HG02763 (cell line): Measurements from ENCODE around the gene POLG.

Experiments
- ATAC-seq: cut with Tn5 transposase; IDR thresholded peaks from one replicate; pipeline ENCODE4 v1.9.1; 2021; ENCODE audit warnings: mild to moderate bottlenecking, moderate library complexity; ENCODE audit not compliant: unreplicated experiment

The POLG gene

GRCh38 chr15:89334510-89335297, at the start of gene POLG:
Gene POLG (minus strand): TSS chr15:89334824. CDS start chr15:89333754, 1,070 bp downstream.
- peak; percentile 88 for ATAC-seq

GRCh38 chr15:89384176-89384604, 49.6 kb upstream of the POLG start:
- no peak for ATAC-seq

DNA sequence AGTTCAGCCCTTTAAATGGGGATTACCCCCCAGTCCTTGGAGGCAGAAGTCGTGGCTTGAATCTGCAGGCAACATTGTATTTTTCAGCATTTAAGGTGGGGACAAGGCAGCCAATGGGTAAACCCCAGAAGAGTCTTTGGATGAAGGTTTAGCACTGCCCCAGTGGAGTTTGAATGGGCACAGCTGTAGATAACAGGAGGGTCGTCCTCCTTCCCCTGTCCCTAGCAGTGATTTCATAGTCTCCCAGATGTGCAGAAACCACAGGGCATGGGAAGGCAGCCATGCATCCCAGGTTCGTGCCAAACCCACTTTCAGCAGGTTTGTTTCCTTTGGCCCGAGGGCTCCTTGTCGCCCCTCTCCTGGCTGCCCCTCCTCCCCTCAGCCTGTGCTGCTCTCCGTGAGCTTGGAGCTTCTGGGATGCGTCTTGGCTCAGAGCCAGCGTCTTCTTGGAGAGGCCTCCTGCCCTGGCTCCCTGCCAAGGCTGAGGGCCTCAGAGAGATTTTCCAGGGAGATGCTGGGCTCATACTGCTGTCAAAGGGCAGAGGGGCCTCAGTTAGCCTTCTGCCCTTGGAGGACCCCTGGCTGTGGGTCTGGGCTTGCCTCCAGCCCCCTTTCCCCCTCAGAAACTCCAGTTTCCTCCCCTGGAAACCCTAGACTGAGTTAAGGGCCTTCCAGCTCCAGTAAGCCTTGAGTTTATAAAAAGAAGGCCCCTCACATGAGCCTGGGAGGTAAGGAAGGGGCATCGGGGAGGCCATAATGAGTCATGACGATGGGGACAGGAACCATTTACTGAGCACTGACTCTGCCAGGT, 48.9 kb upstream of the POLG start:
- ATAC-seq = no peak

GRCh38 chr15:89381888-89382686, 47.5 kb upstream of the POLG start:
- ATAC-seq = no peak

- ATAC-seq = no peak
Measured at GRCh38 chr15:89381331-89381730, 46.7 kb upstream of the POLG start.

GRCh38 chr15:89379818-89380217, 45.2 kb upstream of the POLG start:
- no peak for ATAC-seq

GRCh38 chr15:89379251-89379695, 44.6 kb upstream of the POLG start:
- no peak for ATAC-seq

GRCh38 chr15:89378296-89379151, 43.9 kb upstream of the POLG start:
- ATAC-seq = no peak

- ATAC-seq = no peak
Measured at GRCh38 chr15:89377842-89378295, 43.2 kb upstream of the POLG start.

- no peak for ATAC-seq
Measured at GRCh38 chr15:89377024-89377841, 42.6 kb upstream of the POLG start.

- ATAC-seq = no peak
Measured at GRCh38 chr15:89376388-89376787, 41.8 kb upstream of the POLG start.

- ATAC-seq = no peak
Measured at GRCh38 chr15:89375093-89376005, 40.7 kb upstream of the POLG start.

DNA sequence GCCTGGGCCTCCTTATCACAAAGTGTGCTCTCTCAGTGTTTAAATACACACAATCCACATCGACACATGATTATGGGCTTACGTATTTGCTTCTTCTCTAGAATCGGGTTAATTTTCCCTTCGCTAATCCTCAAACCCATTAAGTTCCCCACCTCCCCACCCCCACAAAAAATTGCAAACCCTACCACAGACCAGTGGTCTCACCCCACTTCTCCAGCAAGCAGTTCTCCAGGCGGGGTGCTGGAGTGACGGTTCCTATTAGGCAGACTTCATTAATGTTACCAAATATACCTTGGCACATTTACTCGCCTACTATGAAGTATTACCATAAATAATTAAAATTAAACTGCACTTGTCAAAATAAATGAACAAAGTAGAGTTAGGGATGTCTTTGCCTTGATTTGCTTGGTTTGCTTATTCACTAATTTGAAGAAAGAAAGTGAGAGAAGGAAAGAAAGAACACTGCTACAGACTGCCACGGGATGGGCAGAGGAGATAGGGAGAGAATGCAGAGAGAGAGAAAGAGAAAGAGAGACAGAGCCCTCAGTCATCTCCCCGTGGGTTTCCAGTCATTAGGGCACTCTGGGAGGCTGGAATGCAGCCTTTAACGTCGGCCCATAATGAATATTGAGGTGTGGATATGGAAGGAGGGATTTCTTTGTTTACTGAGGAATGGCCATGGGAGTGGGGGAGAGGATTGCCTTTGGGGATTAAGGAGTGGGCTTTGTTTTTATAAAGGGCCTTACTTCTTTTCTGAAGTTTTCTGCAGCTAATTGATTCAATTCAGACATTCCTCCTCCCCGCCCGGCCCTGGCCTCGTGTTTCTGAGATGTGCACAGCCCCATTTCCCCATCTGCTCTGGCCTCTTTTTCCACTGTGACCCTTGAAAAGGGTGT, 39.7 kb upstream of the POLG start:
- ATAC-seq = no peak

DNA sequence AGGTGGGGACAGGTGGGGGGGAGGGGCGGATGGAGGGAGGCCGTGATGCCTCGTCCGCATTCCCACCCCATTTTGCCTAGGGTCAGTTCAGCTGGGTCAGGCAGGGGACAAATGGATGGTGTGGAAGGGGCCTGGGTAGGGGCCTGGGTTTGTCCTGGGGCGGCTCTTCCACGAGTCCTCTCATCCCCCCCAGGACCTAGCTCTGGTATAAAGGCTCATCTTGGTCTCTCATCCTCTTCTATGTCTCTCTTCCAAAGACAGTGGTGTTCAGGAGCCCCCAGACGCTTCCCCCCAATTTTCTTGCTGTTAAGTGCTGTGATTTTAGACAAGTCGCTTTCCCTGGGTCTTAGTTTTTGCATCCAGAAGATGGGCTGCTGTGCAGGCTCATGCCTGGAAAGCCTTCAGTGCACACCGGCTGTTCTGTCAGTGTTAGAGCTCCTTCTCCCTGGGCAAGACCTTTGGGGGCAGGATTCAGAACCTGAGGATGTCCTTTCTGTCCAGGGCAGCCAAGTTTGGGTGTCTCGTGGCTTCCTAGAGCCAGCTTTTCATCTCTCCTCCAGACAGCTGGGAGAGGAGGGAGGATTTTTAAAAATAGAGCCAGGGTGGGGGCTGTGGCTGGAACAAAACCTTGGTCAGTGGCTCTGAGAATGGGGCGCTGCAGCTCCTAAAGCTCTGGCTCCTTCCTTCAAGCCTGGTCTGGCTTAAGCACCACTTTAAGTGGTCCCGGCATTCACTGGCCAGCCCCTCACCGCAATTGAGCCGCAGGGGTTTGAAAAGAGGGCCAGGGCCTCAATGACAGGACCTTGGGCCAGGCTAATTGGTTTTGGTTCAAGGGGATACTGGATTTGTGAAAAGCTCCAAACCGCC, 37.7 kb upstream of the POLG start:
- no peak for ATAC-seq

DNA sequence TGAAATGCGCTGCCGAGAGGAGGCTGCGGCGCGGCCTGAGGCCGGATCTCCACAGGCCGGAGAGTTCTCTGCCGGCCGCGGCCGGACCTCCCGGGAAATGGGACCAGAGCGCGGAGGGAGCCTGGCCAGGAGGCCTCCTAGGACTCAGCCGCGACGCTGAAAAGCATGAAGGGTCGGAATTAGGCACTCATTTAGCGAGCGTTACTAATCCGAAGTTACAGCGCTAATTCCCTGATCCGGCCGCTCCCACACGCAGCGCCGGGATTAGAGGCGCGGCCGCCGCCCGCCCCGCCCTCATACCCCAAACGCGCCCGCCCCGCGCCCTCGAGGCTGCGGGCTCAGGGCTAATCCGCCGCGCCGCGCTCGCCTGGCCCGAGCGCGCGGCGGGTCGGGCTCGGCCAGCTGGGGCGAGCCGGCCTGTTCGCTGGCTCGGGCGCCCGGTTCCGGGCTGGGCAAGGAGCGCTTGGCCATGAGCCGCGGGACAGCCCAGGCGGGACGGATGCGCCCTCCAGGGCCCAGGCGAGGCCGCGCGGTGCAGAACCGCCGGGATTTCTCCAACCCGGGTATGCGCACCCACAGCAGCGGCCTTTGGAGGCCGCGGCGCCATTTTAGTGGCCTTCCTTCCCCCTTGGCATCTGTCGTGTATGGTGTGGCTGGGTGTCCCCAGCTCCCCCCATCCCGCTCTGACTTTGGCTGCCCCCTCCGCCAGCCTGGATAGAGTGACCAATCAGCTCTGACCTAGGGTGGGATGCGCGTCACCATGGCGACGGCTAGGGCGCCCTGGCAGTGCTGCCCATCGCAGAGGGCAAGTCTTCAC, 36.8 kb upstream of the POLG start:
- no peak for ATAC-seq

GRCh38 chr15:89370978-89371227, 36.3 kb upstream of the POLG start:
- ATAC-seq = no peak
